Neutrophil (primary cell): ENCODE results near the gene SBF1.

ENCODE experiments used
- H3K27ac ChIP-seq: fragments of 200-600 bp; sonication (generic); 2 replicates; pipeline ENCODE4 v1.5.1; 2016; ENCODE audit warnings: mild to moderate bottlenecking, moderate library complexity
- H3K27me3 ChIP-seq: fragments of 200-600 bp; sonication (generic); 2 replicates; pipeline ENCODE4 v1.6.0; 2016; ENCODE audit warnings: mild to moderate bottlenecking
- H3K36me3 ChIP-seq: fragments of 200-600 bp; sonication (generic); 2 replicates; pipeline ENCODE4 v1.5.1; 2017
- H3K4me1 ChIP-seq, 2 experiments: fragments of 200-600 bp in 1 of 2; sonication (generic) in 1 of 2; 1 replicate in 1 of 2; 2 replicates in 1 of 2; pipeline versions ENCODE4 v1.5.1 to v1.6.1; 2013 to 2016; ENCODE audit warnings: low read depth in 1 of 2, low read length in 1 of 2, mild to moderate bottlenecking in 1 of 2, moderate library complexity in 1 of 2; ENCODE audit not compliant: control insufficient read depth in 1 of 2, insufficient read depth in 1 of 2
- H3K4me3 ChIP-seq, 2 experiments: fragments of 200-600 bp in 1 of 2; sonication (generic) in 1 of 2; 1 replicate in 1 of 2; 2 replicates in 1 of 2; pipeline ENCODE4 v1.5.1; 2013 to 2016; ENCODE audit warnings: low read depth in 1 of 2, low read length in 1 of 2, mild to moderate bottlenecking in 1 of 2, moderate library complexity in 1 of 2
- H3K9me3 ChIP-seq: fragments of 200-600 bp; sonication (generic); 2 replicates; pipeline ENCODE4 v1.5.1; 2016
- CTCF ChIP-seq: fragments of 200-600 bp; sonication (generic); IDR thresholded peaks from 2 replicates; pipeline ENCODE4 v1.5.1; 2016; ENCODE audit warnings: antibody characterized with exemption

SBF1 gene

GRCh38 chr22:50432131-50432876 is 42.5 kb downstream of the SBF1 start:
- Histone ChIP-seq H3K4me3 (no peak overlapping the region), H3K36me3 (peaks cover 89% of the 10 kb centered on the region), H3K27me3 (no peaks in the 10 kb centered on the region), H3K4me1 (no peaks in the 10 kb centered on the region), H3K9me3 (no peaks in the 10 kb centered on the region), H3K27ac (no peak overlapping the region)
- TF ChIP-seq CTCF, result no peak

- H3K4me1 ChIP-seq, result no peaks in the 10 kb centered on the region
- H3K27me3 ChIP-seq, result no peaks in the 10 kb centered on the region
- TF ChIP-seq CTCF, result no peak
- no peak overlapping the region for H3K4me3 ChIP-seq
- H3K27ac ChIP-seq, result no peak overlapping the region
- H3K36me3 ChIP-seq, result peaks cover 92% of the 10 kb centered on the region
- H3K9me3 ChIP-seq, result no peaks in the 10 kb centered on the region
Observed at GRCh38 chr22:50425179-50425916, 49.5 kb downstream of the SBF1 start.

GRCh38 chr22:50423956-50424355 is 50.9 kb downstream of the SBF1 start:
- no peak for TF ChIP-seq CTCF
- H3K27me3 ChIP-seq, result no peaks in the 10 kb centered on the region
- H3K36me3 ChIP-seq, result peaks cover 92% of the 10 kb centered on the region
- H3K4me3 ChIP-seq, result no peak overlapping the region
- H3K9me3 ChIP-seq, result no peaks in the 10 kb centered on the region
- no peaks in the 10 kb centered on the region for H3K4me1 ChIP-seq
- H3K27ac ChIP-seq, result no peak overlapping the region

GRCh38 chr22:50422961-50423815 is 51.6 kb downstream of the SBF1 start:
- H3K4me3 ChIP-seq, result no peak overlapping the region
- TF ChIP-seq CTCF, result no peak
- no peaks in the 10 kb centered on the region for H3K4me1 ChIP-seq
- H3K9me3 ChIP-seq, result no peaks in the 10 kb centered on the region
- peaks cover 92% of the 10 kb centered on the region for H3K36me3 ChIP-seq
- H3K27me3 ChIP-seq, result no peaks in the 10 kb centered on the region
- no peak overlapping the region for H3K27ac ChIP-seq

- no peak for TF ChIP-seq CTCF
- H3K27ac ChIP-seq, result no peak overlapping the region
- H3K27me3 ChIP-seq, result no peaks in the 10 kb centered on the region
- no peak overlapping the region for H3K4me3 ChIP-seq
- H3K9me3 ChIP-seq, result no peaks in the 10 kb centered on the region
- no peaks in the 10 kb centered on the region for H3K4me1 ChIP-seq
- H3K36me3 ChIP-seq, result peaks cover 92% of the 10 kb centered on the region
Observed at GRCh38 chr22:50422046-50422445, 52.8 kb downstream of the SBF1 start.
